ENCODE data around the gene CDH3.

Gene CDH3

DNA sequence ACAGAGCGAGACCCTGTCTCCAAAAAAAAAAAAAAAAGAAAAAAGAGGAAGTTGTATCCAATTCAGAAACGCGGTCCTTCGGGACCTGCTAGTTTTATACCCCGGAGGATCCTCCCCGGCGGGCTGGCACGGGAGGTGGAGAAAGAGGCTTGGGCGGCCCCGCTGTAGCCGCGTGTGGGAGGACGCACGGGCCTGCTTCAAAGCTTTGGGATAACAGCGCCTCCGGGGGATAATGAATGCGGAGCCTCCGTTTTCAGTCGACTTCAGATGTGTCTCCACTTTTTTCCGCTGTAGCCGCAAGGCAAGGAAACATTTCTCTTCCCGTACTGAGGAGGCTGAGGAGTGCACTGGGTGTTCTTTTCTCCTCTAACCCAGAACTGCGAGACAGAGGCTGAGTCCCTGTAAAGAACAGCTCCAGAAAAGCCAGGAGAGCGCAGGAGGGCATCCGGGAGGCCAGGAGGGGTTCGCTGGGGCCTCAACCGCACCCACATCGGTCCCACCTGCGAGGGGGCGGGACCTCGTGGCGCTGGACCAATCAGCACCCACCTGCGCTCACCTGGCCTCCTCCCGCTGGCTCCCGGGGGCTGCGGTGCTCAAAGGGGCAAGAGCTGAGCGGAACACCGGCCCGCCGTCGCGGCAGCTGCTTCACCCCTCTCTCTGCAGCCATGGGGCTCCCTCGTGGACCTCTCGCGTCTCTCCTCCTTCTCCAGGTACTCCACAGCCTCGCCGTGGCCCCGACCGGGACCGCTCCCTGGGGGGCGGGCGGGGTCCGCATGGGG lies at the start of gene CDH3:
Gene CDH3, plus strand, starts transcription at position 596 of the 779 bp plus-strand sequence. Its CDS starts 70 bp downstream, at position 666.
- peak; percentile 89 for DNase-seq (ENCODE audit: low read depth, low spot score)

DNA sequence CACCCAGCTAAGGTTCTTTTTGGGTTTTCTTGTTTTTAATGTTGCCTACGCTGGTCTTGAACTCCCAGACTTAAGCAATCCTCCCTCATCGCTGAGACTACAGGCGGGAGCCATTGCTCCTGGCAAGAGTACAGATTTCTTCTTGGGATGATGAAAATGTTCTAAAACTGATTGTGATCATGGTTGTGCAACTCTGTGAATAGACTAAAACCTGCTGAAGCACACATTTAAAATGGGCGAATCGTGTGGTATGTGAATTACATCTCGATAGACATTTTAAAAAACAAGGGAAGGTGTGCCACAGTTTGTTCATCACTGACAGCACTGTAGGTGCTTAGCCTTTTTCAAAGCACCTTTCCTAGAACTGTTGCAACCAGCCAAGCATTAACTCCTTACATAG lies 48.8 kb upstream of the CDH3 start:
- DNase-seq (ENCODE audit: low read depth, low spot score): no peak

DNA sequence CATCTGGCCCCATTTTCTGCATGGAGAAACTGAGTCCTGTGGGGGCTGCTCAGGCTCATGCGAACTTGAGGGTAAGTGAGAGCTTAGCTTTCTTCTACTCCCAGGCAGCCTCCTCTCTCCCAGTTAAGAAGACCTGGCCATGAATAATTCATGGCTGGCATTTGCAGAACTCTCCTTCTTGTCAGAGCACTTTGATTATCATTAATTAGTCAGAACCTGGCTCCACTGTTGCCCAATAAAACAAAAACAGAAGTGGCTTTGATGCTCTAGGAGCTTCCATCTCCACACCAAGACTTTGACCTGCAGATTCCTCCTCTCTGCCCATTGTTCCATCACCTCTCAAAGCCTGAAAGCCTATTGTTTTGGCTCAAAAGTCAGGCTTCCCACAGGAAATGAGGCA lies 45.5 kb upstream of the CDH3 start:
- no peak for DNase-seq (ENCODE audit: low read depth, low spot score)

DNA sequence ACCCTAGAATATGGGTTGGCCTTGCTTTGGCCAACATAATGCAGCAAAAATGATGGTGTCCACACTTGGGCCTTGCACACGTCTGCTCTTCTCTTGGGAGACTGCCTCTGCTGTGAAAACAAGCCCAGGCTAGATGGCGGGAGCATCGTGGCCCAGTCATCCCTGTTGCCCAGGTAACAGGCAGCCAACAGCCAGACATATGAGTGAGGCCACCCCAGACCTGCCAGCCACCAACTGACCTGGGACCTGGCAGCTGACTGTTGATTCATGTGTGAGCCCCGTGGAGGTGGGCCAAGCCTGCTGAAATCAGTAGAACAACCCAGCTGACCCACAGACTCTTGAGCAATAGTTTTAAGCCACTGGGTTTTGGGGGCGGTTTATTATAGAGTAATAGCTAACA lies 39.4 kb upstream of the CDH3 start:
- DNase-seq (ENCODE audit: low read depth, low spot score): peak; percentile 20

DNA sequence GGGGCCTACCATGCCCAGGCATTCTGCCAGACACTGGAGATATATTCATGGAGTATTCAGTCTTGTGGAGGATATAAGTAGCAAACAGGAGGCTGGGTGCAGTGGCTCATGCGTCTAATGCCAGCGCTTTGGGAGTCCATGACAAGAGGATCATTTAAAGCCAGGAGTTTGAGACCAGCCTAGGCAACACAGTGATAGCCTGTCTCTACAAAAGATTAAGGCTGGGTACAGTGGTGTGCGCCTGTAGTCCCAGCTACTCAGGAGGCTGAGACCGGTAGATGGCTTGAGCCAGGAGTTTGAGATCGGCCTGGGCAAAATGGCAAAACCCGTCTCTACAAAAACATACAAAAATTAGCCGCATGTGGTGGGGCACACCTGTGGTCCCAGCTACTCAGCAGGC lies 37.7 kb upstream of the CDH3 start:
- DNase-seq (ENCODE audit: low read depth, low spot score): no peak

DNA sequence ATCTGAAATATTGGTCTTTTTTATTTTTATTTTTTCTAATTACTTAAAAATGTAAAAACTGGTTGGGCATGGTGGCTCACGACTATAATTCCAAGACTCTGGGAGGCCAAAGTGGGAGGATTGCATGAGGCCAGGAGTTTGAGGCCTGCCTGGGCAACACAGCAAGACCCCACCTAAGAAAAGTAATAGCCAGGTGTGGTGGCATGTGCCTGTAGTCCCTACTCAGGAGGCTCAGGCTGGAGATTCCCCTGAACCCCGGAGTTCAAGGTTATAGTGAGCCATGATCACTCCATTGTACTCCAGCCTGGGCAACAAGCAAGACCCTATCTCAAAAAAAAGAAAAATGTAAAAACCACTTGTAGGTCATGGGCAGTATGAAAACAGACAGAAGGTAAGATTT lies 36.8 kb upstream of the CDH3 start:
- DNase-seq (ENCODE audit: low read depth, low spot score): no peak

DNA sequence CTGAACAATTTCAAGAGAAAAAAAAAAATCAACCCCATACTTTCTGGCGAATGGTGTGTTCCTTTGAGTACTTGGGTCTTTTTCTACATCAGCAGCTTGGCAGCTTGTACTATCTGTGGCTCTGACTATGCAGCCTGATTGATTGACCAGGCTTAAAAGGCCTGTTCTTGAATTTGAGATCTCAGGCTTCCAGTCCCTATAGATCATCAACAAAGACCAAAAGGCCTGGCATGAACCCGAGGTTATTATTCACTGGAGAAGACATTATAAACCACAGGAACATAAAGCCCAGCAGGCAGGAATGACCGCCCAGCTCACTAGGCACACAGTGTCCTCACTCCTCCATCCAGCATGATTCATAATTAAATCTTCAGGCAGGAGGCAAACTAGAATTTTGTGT lies 32.1 kb upstream of the CDH3 start:
- DNase-seq (ENCODE audit: low read depth, low spot score): no peak

DNA sequence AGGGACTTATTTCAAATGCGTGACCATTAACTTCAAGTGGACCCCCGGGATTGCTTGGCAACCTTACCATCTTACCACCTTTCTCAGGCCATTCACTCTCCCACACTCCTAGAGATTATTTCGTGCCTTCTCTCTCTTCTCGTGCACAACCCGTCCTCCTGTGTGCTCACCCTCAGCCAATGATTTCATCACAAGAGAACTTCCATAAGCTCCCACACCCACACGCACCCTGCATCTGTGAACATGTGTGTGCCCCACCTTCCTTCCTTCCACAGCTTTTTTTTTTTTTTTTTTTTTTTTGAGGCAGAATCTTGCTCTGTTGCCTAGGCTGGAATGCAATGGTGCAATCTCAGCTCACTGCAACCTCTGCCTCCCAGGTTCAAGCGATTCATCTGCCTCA lies 27.4 kb upstream of the CDH3 start:
- no peak for DNase-seq (ENCODE audit: low read depth, low spot score)

DNA sequence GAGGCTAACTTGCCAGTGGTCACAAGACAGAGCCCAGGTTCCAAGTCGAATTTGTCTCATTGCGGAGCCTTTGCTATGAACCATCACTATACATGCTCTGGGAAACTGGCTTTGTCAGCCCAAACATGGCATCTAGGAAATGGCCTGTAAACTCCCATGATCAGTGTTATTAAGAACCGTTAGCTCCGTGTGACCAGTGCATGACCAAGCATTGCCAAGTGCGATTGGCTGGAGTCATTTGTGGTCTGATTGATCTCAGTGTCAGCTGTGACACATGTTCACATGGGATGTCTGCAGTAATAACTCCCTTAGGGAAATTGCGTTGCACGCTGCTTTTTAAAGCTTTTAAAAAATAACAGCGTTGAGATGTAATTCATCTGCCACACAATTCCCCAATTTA lies 18.6 kb upstream of the CDH3 start:
- DNase-seq (ENCODE audit: low read depth, low spot score): no peak

DNA sequence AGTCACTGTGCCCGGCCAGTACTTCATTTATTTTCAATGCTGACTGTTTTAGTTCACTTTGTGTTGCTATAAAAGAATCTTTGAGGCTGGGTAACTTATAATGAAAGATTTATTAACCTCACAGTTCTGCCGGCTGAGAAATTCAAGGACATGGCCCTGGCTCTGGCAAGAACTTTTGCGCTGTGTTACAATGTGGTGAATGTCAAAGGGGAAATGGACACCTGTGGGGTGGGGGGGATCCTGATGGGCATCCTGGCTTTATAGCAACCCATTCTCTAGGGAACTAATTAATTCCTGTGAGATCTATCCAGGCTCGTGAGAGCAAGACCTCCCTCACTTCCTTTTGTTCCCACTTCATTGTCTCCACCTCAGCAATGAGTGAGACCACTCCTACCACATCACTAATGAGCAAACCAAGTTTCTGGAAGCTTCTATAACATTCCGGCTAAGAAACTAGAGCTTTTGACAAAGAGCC lies 17.1 kb upstream of the CDH3 start:
- no peak for DNase-seq (ENCODE audit: low read depth, low spot score)

DNA sequence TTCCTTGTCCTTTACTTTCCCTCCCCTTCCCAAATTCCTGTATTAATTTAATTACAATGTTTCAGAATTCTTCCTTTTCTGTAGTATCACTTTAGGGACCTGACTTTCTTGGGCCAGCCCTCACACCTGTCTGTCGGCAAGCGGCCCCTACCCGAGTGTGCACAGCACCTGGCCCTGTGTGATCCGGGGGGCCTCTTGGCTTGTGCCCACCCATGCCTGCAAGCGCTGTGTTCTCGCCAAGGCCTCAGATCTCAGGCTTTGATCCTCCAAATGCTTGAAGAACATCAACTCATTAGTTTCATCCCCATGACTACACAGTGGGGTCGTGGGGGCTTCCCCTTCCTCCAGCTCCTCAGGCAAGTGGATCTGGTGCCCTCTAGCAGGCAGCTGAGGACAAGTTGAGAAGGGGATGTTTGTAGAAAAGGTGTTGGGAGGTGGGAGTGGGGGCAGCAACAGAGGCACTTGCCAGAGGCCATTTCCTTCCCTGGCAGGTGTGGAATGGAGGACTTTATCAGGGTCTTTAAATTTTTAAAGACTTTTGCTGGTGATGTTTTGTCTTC lies 15.7 kb upstream of the CDH3 start:
- DNase-seq (ENCODE audit: low read depth, low spot score): peak; percentile 66

DNA sequence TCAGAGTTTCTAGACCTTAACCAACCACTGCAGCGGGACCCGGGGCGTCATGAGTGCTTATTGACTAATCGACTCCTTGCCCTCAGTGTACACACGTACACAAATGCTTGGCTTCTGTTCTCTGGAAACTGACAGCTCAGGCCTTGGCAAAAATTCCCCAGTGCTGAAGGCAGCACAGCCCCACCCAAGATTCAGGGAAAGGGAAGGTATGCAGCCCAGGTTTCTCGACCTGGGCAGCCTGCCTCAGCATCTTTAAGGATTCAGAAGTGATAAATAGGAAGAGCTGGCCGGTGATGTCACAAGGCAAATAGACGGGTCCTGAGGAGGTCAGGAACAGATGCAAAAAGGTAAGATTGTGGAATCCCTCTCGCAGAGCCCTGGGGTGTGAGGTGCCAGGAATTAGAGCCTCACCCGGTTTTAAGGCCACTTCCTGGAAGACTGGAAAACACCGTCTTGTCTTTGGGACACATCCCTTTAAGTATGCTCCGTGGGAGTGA lies 9.0 kb upstream of the CDH3 start:
- no peak for DNase-seq (ENCODE audit: low read depth, low spot score)

DNA sequence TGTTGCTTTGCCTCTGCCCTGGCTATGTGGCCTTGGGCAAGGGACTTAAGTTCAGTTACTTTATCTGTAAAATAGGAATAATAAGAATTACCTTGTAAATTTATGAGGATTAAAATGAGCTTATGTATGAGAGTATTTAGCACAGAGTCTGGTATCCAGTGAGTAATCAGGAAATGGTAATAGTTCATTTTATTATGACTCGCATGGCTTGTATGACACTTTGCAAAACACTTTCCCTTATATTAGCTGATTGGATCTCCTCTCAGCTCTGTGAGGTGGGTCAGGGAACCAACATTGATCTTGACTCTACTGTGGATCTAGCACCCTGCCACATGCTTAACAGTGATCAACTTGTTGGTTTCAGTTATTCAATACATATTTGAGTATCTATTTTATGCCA lies 8.3 kb upstream of the CDH3 start:
- no peak for DNase-seq (ENCODE audit: low read depth, low spot score)

DNA sequence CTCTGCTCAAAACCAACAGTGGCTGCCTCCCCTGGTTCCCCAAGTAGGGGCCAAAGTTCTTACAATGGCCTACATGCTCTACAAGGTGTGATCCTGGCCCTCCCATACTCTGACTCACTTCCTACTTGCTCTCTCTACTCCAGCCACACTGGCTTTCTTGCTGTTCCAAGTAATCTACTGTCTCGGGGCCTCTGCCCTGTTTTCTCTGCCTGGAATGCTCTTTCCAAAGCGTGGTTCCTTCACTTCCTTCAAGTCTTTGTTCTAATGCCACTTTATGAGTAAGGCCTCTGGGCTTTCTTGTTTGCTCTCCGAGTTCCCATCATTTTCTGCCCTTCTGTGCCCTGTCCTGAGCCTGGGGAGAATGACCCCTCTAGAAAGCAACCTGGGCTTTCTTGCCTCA lies 4.1 kb upstream of the CDH3 start:
- DNase-seq (ENCODE audit: low read depth, low spot score): peak; percentile 70

DNA sequence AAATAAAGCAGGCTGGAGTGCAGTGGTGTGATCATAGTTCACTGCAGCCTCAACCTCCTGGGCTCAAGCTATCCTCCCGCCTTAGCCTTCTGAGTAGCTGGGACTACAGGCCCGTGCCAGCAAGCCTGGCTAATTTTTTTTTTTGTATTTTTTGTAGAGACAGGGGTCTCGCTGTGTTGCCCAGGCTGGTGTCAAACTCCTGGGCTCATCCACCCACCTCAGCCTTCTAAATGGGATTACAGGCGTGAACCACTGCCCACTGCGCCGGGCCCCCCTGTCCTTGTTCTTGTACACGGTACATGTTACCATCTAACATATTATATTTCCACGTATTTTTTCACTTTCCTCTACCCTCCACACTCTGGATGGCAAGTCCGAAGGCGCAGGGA lies 3.1 kb upstream of the CDH3 start:
- DNase-seq (ENCODE audit: low read depth, low spot score): no peak

DNA sequence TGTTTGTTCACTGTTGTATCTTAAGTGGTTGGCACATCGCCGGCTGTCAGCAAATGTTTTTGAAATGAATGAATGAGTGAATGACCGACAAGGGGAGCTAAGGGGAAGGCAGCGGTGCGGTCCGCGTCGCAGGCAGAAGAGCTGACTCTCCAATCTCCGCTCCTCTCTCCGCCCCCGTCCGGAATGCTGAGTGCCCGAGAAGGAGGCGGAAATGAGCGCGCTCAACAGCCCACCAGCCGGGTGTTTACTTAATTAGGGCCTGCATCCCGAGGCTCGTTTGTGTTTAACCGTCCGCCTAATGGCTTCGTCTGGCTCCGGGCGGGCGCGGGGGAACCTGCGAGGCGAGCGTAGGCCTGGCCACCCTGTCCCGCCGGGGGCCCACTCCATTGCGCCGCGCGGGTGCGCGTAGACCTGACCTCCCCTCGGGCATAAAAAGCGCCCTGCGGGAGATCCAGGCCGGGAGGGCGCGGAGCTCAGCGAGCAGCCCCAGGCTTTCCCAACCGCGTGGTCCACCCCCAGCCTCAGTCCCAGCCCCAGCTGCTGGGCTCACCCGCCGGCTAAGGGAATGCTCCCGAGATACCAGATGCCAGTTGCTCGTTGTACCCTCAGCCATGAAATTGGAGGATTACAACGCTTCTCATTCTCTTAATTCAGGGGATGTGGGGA lies 2.5 kb upstream of the CDH3 start:
- DNase-seq (ENCODE audit: low read depth, low spot score): peak; percentile 93

DNA sequence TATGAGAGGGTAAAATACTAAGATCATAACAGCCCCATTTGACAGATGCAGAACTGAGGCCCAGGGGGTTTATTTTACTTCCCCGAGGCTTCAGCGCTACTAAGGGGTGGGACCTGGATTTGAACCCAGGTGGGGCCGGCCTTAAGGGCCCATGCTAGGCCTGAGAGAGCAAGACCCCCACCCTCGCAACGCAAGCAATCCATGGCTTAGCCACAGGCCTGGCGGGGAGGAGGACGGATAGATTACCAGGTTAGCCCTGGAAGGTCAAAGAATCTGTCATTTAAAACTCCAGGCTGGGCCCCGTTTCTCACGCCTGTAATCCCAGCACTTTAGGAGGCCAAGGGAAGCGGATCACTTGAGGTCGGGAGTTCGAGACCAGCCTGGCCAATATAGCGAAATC lies 1.9 kb upstream of the CDH3 start:
- DNase-seq (ENCODE audit: low read depth, low spot score): peak; percentile 42

DNA sequence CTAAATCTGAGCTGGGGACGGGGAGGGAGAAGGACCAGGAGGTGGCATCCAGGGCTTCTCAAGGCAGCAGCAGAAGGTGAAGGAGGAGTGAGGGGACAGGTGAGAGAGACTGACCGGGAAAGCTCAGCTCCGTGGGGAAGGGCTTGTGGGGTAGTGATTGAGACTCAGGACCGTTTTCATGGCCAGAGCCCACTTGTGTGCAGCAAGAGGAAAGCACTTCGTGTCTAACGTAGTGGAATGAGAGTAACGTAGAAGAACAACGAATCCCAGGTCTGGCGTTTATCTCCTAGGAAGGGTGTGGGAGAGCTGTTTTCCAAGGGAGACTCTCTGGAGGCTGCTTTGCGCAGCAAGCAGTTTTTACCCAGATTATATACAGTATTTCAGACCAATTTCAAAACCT lies 1.3 kb upstream of the CDH3 start:
- DNase-seq (ENCODE audit: low read depth, low spot score): peak; percentile 35

DNA sequence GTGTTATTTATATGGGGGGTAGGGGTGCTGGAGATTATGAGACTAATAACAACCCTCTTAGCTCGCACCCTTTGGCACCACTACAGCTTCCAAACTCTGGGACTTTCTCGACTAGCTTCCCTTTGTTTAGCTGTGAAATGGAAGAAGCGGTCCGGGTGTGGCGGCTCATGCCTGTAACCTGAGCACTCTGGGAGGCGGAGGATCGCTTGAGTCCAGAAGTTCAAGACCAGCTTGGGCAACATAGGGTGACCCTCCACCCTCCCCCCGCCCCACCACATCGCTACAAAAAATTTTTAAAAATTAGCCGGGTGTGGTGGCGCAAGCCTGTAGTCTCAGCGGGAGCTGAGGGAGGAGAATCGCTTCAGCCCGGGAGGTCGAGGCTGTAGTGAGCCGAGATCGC lies 814 bp upstream of the CDH3 start:
- peak; percentile 67 for DNase-seq (ENCODE audit: low read depth, low spot score)

DNA sequence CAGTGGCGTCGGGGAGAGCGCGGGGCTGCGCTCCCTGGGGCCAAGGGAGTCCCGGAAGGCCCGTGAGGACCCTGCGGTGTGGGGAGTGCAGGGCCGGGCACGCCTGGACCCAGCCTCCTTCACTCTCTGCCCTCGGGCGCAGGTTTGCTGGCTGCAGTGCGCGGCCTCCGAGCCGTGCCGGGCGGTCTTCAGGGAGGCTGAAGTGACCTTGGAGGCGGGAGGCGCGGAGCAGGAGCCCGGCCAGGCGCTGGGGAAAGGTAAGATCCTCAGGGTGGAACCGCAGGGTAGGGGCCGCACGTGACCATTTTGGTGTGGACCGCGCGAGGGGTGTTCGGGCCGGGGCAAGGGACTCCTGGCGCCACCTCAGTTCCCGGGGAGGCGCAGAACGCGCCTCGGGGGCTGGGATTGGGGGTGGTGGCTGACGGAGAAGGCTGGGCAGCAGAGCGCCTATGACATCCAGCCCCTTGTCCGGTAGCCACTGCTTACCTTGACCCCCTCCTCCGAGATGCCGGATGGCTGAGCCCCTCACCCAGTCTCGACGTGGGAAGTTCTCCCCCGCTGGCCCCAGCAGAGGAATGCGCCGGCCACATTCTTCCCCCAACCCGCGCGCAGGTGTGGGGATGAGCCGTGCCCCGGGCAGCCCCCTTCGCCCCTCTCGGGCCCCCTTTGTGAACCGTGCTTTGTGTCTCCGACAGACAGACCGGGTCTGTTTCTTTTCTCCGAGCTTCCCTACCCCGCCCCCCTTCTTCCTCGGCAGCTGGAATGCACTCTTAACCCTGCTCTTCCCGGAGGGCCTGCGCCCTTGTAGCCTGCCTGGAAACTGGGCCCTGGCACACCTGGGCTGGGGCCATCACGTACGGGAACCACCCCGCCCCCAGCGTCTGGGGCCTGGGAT lies 631 bp downstream of the CDH3 start:
- DNase-seq (ENCODE audit: low read depth, low spot score): peak; percentile 91

DNA sequence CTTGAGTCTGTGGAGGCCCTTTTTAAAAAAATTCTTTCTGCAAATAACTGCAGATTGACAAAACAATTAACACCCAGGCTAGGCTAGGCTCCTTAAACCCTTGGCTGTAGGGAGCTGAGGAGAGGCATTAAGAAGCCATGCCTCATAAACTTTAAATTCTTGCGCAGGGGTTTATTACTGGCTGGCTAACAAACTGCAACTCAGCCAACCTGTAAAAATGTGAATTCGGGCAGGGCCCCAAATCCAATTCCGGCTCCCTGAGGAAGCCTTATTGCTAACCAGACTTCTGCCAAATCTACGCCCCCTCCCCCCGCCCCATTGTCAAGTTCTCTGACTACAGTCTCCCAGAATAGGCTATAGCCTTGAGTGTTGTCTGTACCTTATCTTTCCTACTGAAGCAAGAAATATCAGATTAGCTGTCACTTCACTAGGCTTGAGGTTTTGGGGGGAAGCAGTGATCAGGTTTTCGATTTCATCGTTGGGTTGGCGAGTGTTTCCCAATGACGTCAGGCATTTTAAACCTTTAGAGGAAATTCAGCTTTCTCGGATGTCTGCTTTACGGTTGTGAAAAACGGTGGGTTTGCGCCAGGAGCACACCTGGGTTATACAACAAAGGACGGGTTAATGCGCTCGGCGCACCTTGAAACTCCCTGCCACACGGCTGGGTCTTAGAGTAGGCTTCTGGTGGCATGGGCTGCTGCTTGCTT lies 2.0 kb downstream of the CDH3 start:
- DNase-seq (ENCODE audit: low read depth, low spot score): no peak
